GM12878 (cell line): ENCODE measurements around the gene BNIP3. TPM values are rescaled to one million over a fixed set of nuclear protein-coding genes. Genes with fewer than 3 reads are reported as not detected.

Experiments used
- ATAC-seq: fragments of 200-7000 bp; cut with Tn5 transposase; 3 replicates; pipeline ENCODE4 v1.9.1; 2020; ENCODE audit warnings: mild to moderate bottlenecking, moderate library complexity
- BruUV-seq: library from RNA; stranded (reverse); fragments of 400-500 nt; replicated peaks from 2 replicates; lab custom pipeline; 2021; lab: Mats Ljungman, UMichigan
- CTCF ChIA-PET: fragments of 300-600 bp; sonication (Branson Sonifier 250); formaldehyde crosslinking; extraction: SDS; loops from one replicate; lab custom pipeline; 2021; ENCODE audit warnings: inconsistent platforms; lab: Yijun Ruan, JAX
- POLR2A ChIA-PET: fragments of 350-600 bp; formaldehyde crosslinking; extraction: SDS; loops from one replicate; lab custom pipeline; 2021; ENCODE audit warnings: inconsistent platforms; lab: Charles Lee
- RAD21 ChIA-PET: fragments of 300-600 bp; sonication (Branson Sonifier 250); formaldehyde crosslinking; loops from one replicate; lab custom pipeline; 2023; ENCODE audit warnings: antibody characterized with exemption; ENCODE audit not compliant: unreplicated experiment; lab: Charles Lee
- SMC1A ChIA-PET: fragments of 300-600 bp; sonication (Branson Sonifier 250); formaldehyde crosslinking; loops from one replicate; lab custom pipeline; 2023; ENCODE audit not compliant: unreplicated experiment, uncharacterized antibody; lab: Charles Lee
- DNase-seq: peaks from one replicate; pipeline ENCODE4 v3.0.0-alpha.2; 2011; ENCODE audit warnings: low read depth, low spot score
- FAIRE-seq: peaks from 3 replicates; lab custom pipeline; 2011; peaks lifted over from hg19 to GRCh38; lab: Jason Lieb, UNC
- H2AFZ ChIP-seq: 2 replicates; pipeline ENCODE4 v1.6.0; 2011; ENCODE audit warnings: low read depth, low read length, control low read depth; ENCODE audit not compliant: control insufficient read depth
- H3K27ac ChIP-seq: 2 replicates; pipeline ENCODE4 v1.5.1; 2011; ENCODE audit warnings: control low read depth; ENCODE audit not compliant: control insufficient read depth, insufficient read depth
- H3K27me3 ChIP-seq, 2 experiments: replicated peaks in 1 of 2; 2 replicates each; pipeline versions ENCODE4 v1.6.0 to v1.6.1; 2011; ENCODE audit warnings: low read length in 1 of 2; ENCODE audit not compliant: control insufficient read depth in 2 of 2, insufficient read depth in 2 of 2
- H3K36me3 ChIP-seq, 2 experiments: 2 replicates each; pipeline ENCODE4 v1.5.1; 2011; ENCODE audit warnings: low read length in 1 of 2; ENCODE audit not compliant: control insufficient read depth in 2 of 2, insufficient read depth in 2 of 2
- H3K4me1 ChIP-seq: 2 replicates; pipeline ENCODE4 v1.6.1; 2011; ENCODE audit warnings: mild to moderate bottlenecking, low read length, moderate library complexity, mixed read lengths; ENCODE audit not compliant: control insufficient read depth, insufficient read depth
- H3K4me2 ChIP-seq: 2 replicates; pipeline ENCODE4 v1.6.0; 2011; ENCODE audit warnings: control low read depth; ENCODE audit not compliant: control insufficient read depth, insufficient read depth
- H3K4me3 ChIP-seq: fragments of 200-600 bp; sonication (generic); 2 replicates; pipeline ENCODE4 v1.5.1; 2016
- H3K79me2 ChIP-seq: 2 replicates; pipeline ENCODE4 v1.6.0; 2011; ENCODE audit warnings: low read length; ENCODE audit not compliant: control insufficient read depth, insufficient read depth
- H3K9ac ChIP-seq: 2 replicates; pipeline ENCODE4 v1.8.0; 2011; ENCODE audit warnings: low read length, control low read depth, mixed read lengths; ENCODE audit not compliant: control insufficient read depth, insufficient read depth
- H3K9me3 ChIP-seq: replicated peaks from 3 replicates; pipeline ENCODE4 v1.5.1; 2011; ENCODE audit warnings: mild to moderate bottlenecking, low read length; ENCODE audit not compliant: control insufficient read depth, insufficient read depth
- H4K20me1 ChIP-seq: 2 replicates; pipeline ENCODE4 v1.6.0; 2011; ENCODE audit not compliant: control insufficient read depth, insufficient read depth
- HDAC2 ChIP-seq: fragments of 200-600 bp; sonication (generic); IDR thresholded peaks from 2 replicates; pipeline ENCODE4 v1.6.1; 2017
- IRF4 ChIP-seq: IDR thresholded peaks from 2 replicates; pipeline ENCODE4 v1.6.1; 2011; ENCODE audit warnings: low read depth, low read length
- NFYA ChIP-seq: IDR thresholded peaks from 2 replicates; pipeline ENCODE4 v1.6.1; 2011; ENCODE audit warnings: low read depth, mild to moderate bottlenecking, low read length, improper control_type of control experiment, borderline replicate concordance
- STAT3 ChIP-seq: IDR thresholded peaks from 2 replicates; pipeline ENCODE4 v1.6.1; 2011; ENCODE audit warnings: low read depth, low read length, improper control_type of control experiment
- TARDBP ChIP-seq: IDR thresholded peaks from 2 replicates; pipeline ENCODE4 v1.6.1; 2016; ENCODE audit warnings: borderline replicate concordance
- ZNF622 ChIP-seq: fragments of 450-650 bp; IDR thresholded peaks from 2 replicates; pipeline ENCODE4 v1.6.1; 2017; ENCODE audit warnings: mild to moderate bottlenecking, inconsistent platforms
- WGBS: methylation state at CpG from one replicate; pipeline ENCODE4 v1.1.6; 2016; ENCODE audit warnings: low lambda C conversion rate; ENCODE audit not compliant: insufficient replicate concordance, insufficient coverage; ENCODE audit errors: missing lambda C conversion rate; 5-methylcytosine and 5-hydroxymethylcytosine counted together
- in situ Hi-C: fragments of 300-500 bp; cut with MboI; formaldehyde crosslinking; loops from 9 replicates; pipeline ENCODE4 v1.14.3; 2018; ENCODE audit warnings: mixed read lengths
- intact Hi-C: fragments of 100-400 bp; cut with micrococcal nuclease; formaldehyde crosslinking; loops from one replicate; pipeline ENCODE4 v1.14.2; 2022; ENCODE audit not compliant: unreplicated experiment
- polyA plus RNA-seq, 11 experiments: library from polyadenylated mRNA; depleted of rRNA in 4 of 11; unstranded in 6 of 11; stranded (reverse) in 5 of 11; fragments of >200 nt; fragmentation: Nextera tagmentation in 4 of 11; fragmentation: Illumina TruSeq in 1 of 11; extraction: Ambion mirVana in 4 of 11; extraction: Trizol in 1 of 11; gene quantifications; 1 replicate in 1 of 11; 2 replicates in 10 of 11; pipeline versions ENCODE4 v1.2.1 to v1.2.3, GENCODE V29; 2011 to 2016; ENCODE audit warnings: inconsistent platforms in 2 of 11, missing spikeins in 2 of 11, low read depth in 1 of 11
- total RNA-seq, 4 experiments: library from RNA; depleted of rRNA in 3 of 4; stranded (reverse); fragments of >200 nt in 3 of 4; fragmentation: Illumina TruSeq in 1 of 4; extraction: Trizol in 1 of 4; gene quantifications; 2 replicates each; pipeline versions ENCODE4 v1.2.1 to v1.2.3, GENCODE V29; 2013 to 2021
- TF ChIP-seq, protein P1 (sequence below): fragments of 450-650 bp; IDR thresholded peaks from 2 replicates; pipeline ENCODE4 v1.6.1; 2017; ENCODE audit warnings: mild to moderate bottlenecking, moderate library complexity
- TF ChIP-seq, protein P2 (sequence below): IDR thresholded peaks from 2 replicates; pipeline ENCODE4 v1.6.1; 2012; ENCODE audit warnings: low read depth, low read length, improper control_type of control experiment

Gene BNIP3
- total and polyA plus RNA-seq, 10 of the 15 experiments (the other 5 are each of a cell fraction or from before 2014, with no cell fraction given), result 7.7 to 122 (median 29.9) TPM

DNA sequence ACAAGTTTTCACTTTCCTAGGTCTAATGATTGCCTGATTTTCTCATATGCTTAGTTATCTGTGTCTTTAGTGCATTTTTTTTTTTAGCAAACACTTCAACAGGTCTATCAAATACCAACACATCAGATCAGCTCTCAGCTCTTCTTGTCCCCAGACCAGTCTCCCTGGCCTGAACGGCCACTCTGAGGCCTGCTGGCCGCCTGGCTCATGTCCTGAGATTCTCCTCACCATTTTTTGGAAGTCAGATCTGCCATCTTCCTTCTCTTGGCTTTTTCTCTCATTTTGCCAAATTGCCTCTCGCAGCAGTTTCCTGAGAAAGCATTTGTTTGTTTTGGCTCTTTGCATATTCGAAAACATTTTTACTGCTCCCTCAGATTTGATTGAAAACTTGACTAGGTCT lies 51.6 kb downstream of the BNIP3 start:
- CTCF ChIA-PET, result interaction anchor here (1.4 kb wide), 1 partner anchor 55 kb away, joined by 3 read pairs; no protein-coding TSS in a partner anchor

More for the DNA sequence above, 51.6 kb downstream of the BNIP3 start:
- H3K4me2 ChIP-seq, result no peak overlapping the region
- H3K36me3 ChIP-seq, result peaks cover 8 to 13% of the 10 kb centered on the region in 2 experiments; a peak in 3 of 4 replicates
- in situ Hi-C loops (no loop called here), intact Hi-C loops (no loop called here)
- no peak overlapping the region for H3K4me3 ChIP-seq
- ATAC-seq (no peak), DNase-seq (no peak), FAIRE-seq (no peak)
- peaks cover 64% of the 10 kb centered on the region for H3K79me2 ChIP-seq
- no peaks in the 10 kb centered on the region for H3K27me3 ChIP-seq
- BruUV-seq, result no TSS peak
- TF ChIP-seq STAT3 (no peak), NFYA (no peak), HDAC2 (no peak), IRF4 (no peak), ZNF622 (no peak), TARDBP (no peak)
- TF ChIP-seq, protein P1, sequence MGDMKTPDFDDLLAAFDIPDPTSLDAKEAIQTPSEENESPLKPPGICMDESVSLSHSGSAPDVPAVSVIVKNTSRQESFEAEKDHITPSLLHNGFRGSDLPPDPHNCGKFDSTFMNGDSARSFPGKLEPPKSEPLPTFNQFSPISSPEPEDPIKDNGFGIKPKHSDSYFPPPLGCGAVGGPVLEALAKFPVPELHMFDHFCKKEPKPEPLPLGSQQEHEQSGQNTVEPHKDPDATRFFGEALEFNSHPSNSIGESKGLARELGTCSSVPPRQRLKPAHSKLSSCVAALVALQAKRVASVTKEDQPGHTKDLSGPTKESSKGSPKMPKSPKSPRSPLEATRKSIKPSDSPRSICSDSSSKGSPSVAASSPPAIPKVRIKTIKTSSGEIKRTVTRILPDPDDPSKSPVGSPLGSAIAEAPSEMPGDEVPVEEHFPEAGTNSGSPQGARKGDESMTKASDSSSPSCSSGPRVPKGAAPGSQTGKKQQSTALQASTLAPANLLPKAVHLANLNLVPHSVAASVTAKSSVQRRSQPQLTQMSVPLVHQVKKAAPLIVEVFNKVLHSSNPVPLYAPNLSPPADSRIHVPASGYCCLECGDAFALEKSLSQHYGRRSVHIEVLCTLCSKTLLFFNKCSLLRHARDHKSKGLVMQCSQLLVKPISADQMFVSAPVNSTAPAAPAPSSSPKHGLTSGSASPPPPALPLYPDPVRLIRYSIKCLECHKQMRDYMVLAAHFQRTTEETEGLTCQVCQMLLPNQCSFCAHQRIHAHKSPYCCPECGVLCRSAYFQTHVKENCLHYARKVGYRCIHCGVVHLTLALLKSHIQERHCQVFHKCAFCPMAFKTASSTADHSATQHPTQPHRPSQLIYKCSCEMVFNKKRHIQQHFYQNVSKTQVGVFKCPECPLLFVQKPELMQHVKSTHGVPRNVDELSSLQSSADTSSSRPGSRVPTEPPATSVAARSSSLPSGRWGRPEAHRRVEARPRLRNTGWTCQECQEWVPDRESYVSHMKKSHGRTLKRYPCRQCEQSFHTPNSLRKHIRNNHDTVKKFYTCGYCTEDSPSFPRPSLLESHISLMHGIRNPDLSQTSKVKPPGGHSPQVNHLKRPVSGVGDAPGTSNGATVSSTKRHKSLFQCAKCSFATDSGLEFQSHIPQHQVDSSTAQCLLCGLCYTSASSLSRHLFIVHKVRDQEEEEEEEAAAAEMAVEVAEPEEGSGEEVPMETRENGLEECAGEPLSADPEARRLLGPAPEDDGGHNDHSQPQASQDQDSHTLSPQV, result no peak
- TF ChIP-seq, protein P2, sequence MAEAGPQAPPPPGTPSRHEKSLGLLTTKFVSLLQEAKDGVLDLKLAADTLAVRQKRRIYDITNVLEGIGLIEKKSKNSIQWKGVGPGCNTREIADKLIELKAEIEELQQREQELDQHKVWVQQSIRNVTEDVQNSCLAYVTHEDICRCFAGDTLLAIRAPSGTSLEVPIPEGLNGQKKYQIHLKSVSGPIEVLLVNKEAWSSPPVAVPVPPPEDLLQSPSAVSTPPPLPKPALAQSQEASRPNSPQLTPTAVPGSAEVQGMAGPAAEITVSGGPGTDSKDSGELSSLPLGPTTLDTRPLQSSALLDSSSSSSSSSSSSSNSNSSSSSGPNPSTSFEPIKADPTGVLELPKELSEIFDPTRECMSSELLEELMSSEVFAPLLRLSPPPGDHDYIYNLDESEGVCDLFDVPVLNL, result no peak
- ChIA-PET RAD21 (no interaction called here), SMC1A (no interaction called here), POLR2A (no interaction called here)
- H3K27ac ChIP-seq, result no peak overlapping the region
- 100% methylated on average over 4 of the region's 4 CpGs for WGBS
- peaks cover 4% of the 10 kb centered on the region; the same call in 1 of the 2 replicates for H4K20me1 ChIP-seq
- no peak overlapping the region for H3K9ac ChIP-seq
- peaks cover 25% of the 10 kb centered on the region for H3K4me1 ChIP-seq
- no peaks in the 10 kb centered on the region; the same call in 2 of the 3 replicates for H3K9me3 ChIP-seq
- no peak overlapping the region for H2AFZ ChIP-seq
